IMR-90 (cell line): ENCODE results near the gene WSB2. TPM values are rescaled to one million over a fixed set of nuclear protein-coding genes. Genes with fewer than 3 reads are reported as not detected.

Experiments
- ATAC-seq: fragments of 200-7000 bp; cut with Tn5 transposase; 2 replicates; pipeline ENCODE4 v1.9.1; 2020; ENCODE audit warnings: low read depth, mild to moderate bottlenecking, moderate library complexity
- BruUV-seq: library from RNA; stranded (reverse); fragments of 400-500 nt; replicated peaks from 2 replicates; lab custom pipeline; 2021; lab: Mats Ljungman, UMichigan
- CTCF ChIA-PET: fragments of 300-600 bp; formaldehyde crosslinking; extraction: SDS; loops from one replicate; lab custom pipeline; 2021; ENCODE audit warnings: antibody characterized with exemption; lab: Yijun Ruan, JAX
- POLR2A ChIA-PET: fragments of 300-600 bp; sonication (Branson Sonifier 250); formaldehyde crosslinking; loops from one replicate; lab custom pipeline; 2022; ENCODE audit warnings: antibody characterized with exemption; ENCODE audit not compliant: unreplicated experiment; lab: Charles Lee
- DNase-seq: peaks from one replicate; pipeline ENCODE4 v3.0.0; 2013
- H2AFZ ChIP-seq: replicated peaks from 2 replicates; pipeline ENCODE3; 2013; ENCODE audit warnings: low read length, mild to moderate bottlenecking; ENCODE audit not compliant: poor library complexity
- H2AK5ac ChIP-seq: 2 replicates; pipeline ENCODE4 v1.6.1; 2013; ENCODE audit warnings: low read depth, low read length, inconsistent platforms
- H2AK9ac ChIP-seq: replicated peaks from 2 replicates; pipeline ENCODE3; 2013; ENCODE audit warnings: mild to moderate bottlenecking, low read depth, low read length, moderate library complexity; ENCODE audit not compliant: poor library complexity
- H2BK120ac ChIP-seq: 2 replicates; pipeline ENCODE4 v1.6.1; 2013; ENCODE audit warnings: low read depth, low read length, inconsistent platforms
- H2BK15ac ChIP-seq: 3 replicates; pipeline ENCODE4 v1.6.1; 2013; ENCODE audit warnings: low read depth, low read length, inconsistent platforms
- H2BK20ac ChIP-seq: 2 replicates; pipeline ENCODE4 v1.6.1; 2013; ENCODE audit warnings: low read depth, mild to moderate bottlenecking, inconsistent platforms, low read length, moderate library complexity
- H2BK5ac ChIP-seq: 2 replicates; pipeline ENCODE4 v1.6.1; 2013; ENCODE audit warnings: mild to moderate bottlenecking, low read depth, low read length, inconsistent platforms; ENCODE audit not compliant: poor library complexity, severe bottlenecking
- H3K14ac ChIP-seq: replicated peaks from 2 replicates; pipeline ENCODE4 v1.6.1; 2013; ENCODE audit warnings: low read depth, low read length, inconsistent platforms
- H3K18ac ChIP-seq: 2 replicates; pipeline ENCODE4 v1.6.1; 2013; ENCODE audit warnings: low read depth, low read length, control low read depth
- H3K23ac ChIP-seq: 2 replicates; pipeline ENCODE4 v1.6.1; 2013; ENCODE audit warnings: low read depth, low read length, inconsistent platforms
- H3K27ac ChIP-seq: 2 replicates; pipeline ENCODE4 v1.5.1; 2013; ENCODE audit warnings: mild to moderate bottlenecking, control low read depth, low read length; ENCODE audit not compliant: insufficient read depth
- H3K27me3 ChIP-seq: 2 replicates; pipeline ENCODE4 v1.6.1; 2013; ENCODE audit warnings: low read length; ENCODE audit not compliant: control insufficient read depth, insufficient read depth
- H3K36me3 ChIP-seq: 2 replicates; pipeline ENCODE4 v1.6.1; 2013; ENCODE audit warnings: low read length, mixed read lengths; ENCODE audit not compliant: control insufficient read depth, insufficient read depth
- H3K4ac ChIP-seq: 2 replicates; pipeline ENCODE4 v1.6.1; 2013; ENCODE audit warnings: low read depth, low read length, inconsistent platforms
- H3K4me1 ChIP-seq: 2 replicates; pipeline ENCODE4 v1.6.1; 2013; ENCODE audit warnings: low read length, mixed read lengths; ENCODE audit not compliant: control insufficient read depth, insufficient read depth
- H3K4me2 ChIP-seq: 2 replicates; pipeline ENCODE4 v1.6.1; 2013; ENCODE audit warnings: low read depth, mild to moderate bottlenecking, control low read depth, low read length, moderate library complexity
- H3K4me3 ChIP-seq: 2 replicates; pipeline ENCODE4 v1.5.1; 2013; ENCODE audit warnings: low read depth, mild to moderate bottlenecking, control low read depth, low read length, moderate library complexity; ENCODE audit not compliant: insufficient read depth
- H3K56ac ChIP-seq: 2 replicates; pipeline ENCODE4 v1.6.1; 2013; ENCODE audit warnings: low read length, inconsistent platforms; ENCODE audit not compliant: insufficient read depth; ENCODE audit errors: extremely low read depth
- H3K79me1 ChIP-seq, 2 experiments: 2 replicates each; pipeline ENCODE4 v1.6.1; 2013; ENCODE audit warnings: low read length in 2 of 2, inconsistent platforms in 1 of 2, low read depth in 1 of 2
- H3K9ac ChIP-seq: 2 replicates; pipeline ENCODE4 v1.6.1; 2013; ENCODE audit warnings: low read depth, low read length, control low read depth
- H3K9me1 ChIP-seq: 2 replicates; pipeline ENCODE4 v1.6.1; 2013; ENCODE audit warnings: low read length, inconsistent platforms; ENCODE audit not compliant: insufficient read depth
- H3K9me3 ChIP-seq: 2 replicates; pipeline ENCODE4 v1.6.1; 2013; ENCODE audit warnings: low read length; ENCODE audit not compliant: control insufficient read depth, insufficient read depth
- H4K20me1 ChIP-seq: 2 replicates; pipeline ENCODE4 v1.6.1; 2013; ENCODE audit warnings: low read length, inconsistent platforms; ENCODE audit not compliant: insufficient read depth
- H4K5ac ChIP-seq: 2 replicates; pipeline ENCODE4 v1.6.1; 2013; ENCODE audit warnings: mild to moderate bottlenecking, low read depth, low read length, control low read depth
- H4K8ac ChIP-seq, 2 experiments: 2 replicates each; pipeline ENCODE4 v1.6.1; 2013; ENCODE audit warnings: low read depth in 2 of 2, low read length in 2 of 2, control low read depth in 1 of 2, inconsistent platforms in 1 of 2
- H4K91ac ChIP-seq: 2 replicates; pipeline ENCODE4 v1.6.1; 2013; ENCODE audit warnings: low read depth, low read length, inconsistent platforms; ENCODE audit not compliant: insufficient read depth
- BHLHE40 ChIP-seq: fragments of 150-350 bp; IDR thresholded peaks from 2 replicates; pipeline ENCODE4 v1.6.1; 2016; ENCODE audit warnings: mild to moderate bottlenecking, low read depth, low read length
- CEBPB ChIP-seq: IDR thresholded peaks from 2 replicates; pipeline ENCODE4 v1.6.1; 2012; ENCODE audit warnings: low read depth, low read length, improper control_type of control experiment
- CHD1 ChIP-seq: IDR thresholded peaks from 2 replicates; pipeline ENCODE4 v1.6.1; 2012; ENCODE audit warnings: low read depth, low read length, improper control_type of control experiment
- FOS ChIP-seq: fragments of 150-350 bp; IDR thresholded peaks from 2 replicates; pipeline ENCODE4 v1.6.1; 2016; ENCODE audit warnings: low read depth, low read length
- MAFK ChIP-seq: IDR thresholded peaks from 2 replicates; pipeline ENCODE4 v1.6.1; 2012; ENCODE audit warnings: low read depth, low read length, improper control_type of control experiment
- MAZ ChIP-seq: IDR thresholded peaks from 2 replicates; pipeline ENCODE4 v1.6.1; 2012; ENCODE audit warnings: low read depth, mild to moderate bottlenecking, low read length, improper control_type of control experiment, moderate library complexity, borderline replicate concordance
- MXI1 ChIP-seq: IDR thresholded peaks from 2 replicates; pipeline ENCODE4 v1.6.1; 2012; ENCODE audit warnings: low read depth, mild to moderate bottlenecking, low read length, moderate library complexity, borderline replicate concordance
- POLR2A ChIP-seq: IDR thresholded peaks from 2 replicates; pipeline ENCODE4 v1.6.1; 2012; ENCODE audit warnings: mild to moderate bottlenecking, low read depth, low read length
- RAD21 ChIP-seq: IDR thresholded peaks from 2 replicates; pipeline ENCODE4 v1.6.1; 2012; ENCODE audit warnings: low read length, improper control_type of control experiment
- RCOR1 ChIP-seq: IDR thresholded peaks from 2 replicates; pipeline ENCODE4 v1.6.1; 2012; ENCODE audit warnings: mild to moderate bottlenecking, low read length, improper control_type of control experiment; ENCODE audit not compliant: insufficient replicate concordance
- RFX5 ChIP-seq: IDR thresholded peaks from 2 replicates; pipeline ENCODE4 v1.8.0; 2012; ENCODE audit warnings: low read depth, mild to moderate bottlenecking, low read length, moderate library complexity
- SMC3 ChIP-seq: fragments of 150-350 bp; IDR thresholded peaks from 2 replicates; pipeline ENCODE4 v1.6.1; 2016; ENCODE audit warnings: low read depth, mild to moderate bottlenecking, antibody characterized with exemption, low read length, moderate library complexity
- WGBS, 2 experiments: methylation state at CpG; one replicate each; pipeline versions ENCODE4 v1.1.5 to v1.1.7; 2013; ENCODE audit warnings: missing lambda C conversion rate in 2 of 2; ENCODE audit not compliant: insufficient read length in 1 of 2; ENCODE audit errors: extremely low coverage in 2 of 2; 5-methylcytosine and 5-hydroxymethylcytosine counted together
- dilution Hi-C: fragments of 300-500 bp; cut with HindIII; formaldehyde crosslinking; loops from one replicate; pipeline ENCODE4 v1.14.3; 2018; ENCODE audit warnings: low sequenced_read_pairs; ENCODE audit not compliant: unreplicated experiment
- in situ Hi-C: fragments of 300-500 bp; cut with MboI; formaldehyde crosslinking; loops from 3 replicates; pipeline ENCODE4 v1.14.3; 2019; ENCODE audit warnings: low sequenced_read_pairs, inconsistent platforms, mixed read lengths
- intact Hi-C: fragments of 100-400 bp; cut with micrococcal nuclease; formaldehyde crosslinking; loops from 2 replicates; pipeline ENCODE4 v1.10.0; 2022
- polyA plus RNA-seq, 3 experiments: library from polyadenylated mRNA; depleted of rRNA; stranded (reverse); fragments of >200 nt; gene quantifications; 2 replicates each; pipeline ENCODE4 v1.2.3, GENCODE V29; 2012; ENCODE audit warnings: low replicate concordance in 1 of 3
- total RNA-seq: library from RNA; depleted of rRNA; stranded (reverse); fragments of >200 nt; gene quantifications from 2 replicates; pipeline ENCODE4 v1.2.3, GENCODE V29; 2012
- TF ChIP-seq, protein P1 (sequence below): fragments of 150-350 bp; IDR thresholded peaks from 2 replicates; pipeline ENCODE4 v1.6.1; 2016; ENCODE audit warnings: low read depth, mild to moderate bottlenecking, low read length, moderate library complexity, borderline replicate concordance
- TF ChIP-seq, protein P2 (sequence below): fragments of 150-350 bp; IDR thresholded peaks from 2 replicates; pipeline ENCODE4 v1.6.1; 2017; ENCODE audit warnings: mild to moderate bottlenecking, antibody characterized with exemption, low read length, low read depth

Gene WSB2
- total and polyA plus RNA-seq, 2 of the 4 experiments (the other 2 are of a cell fraction) = 92.8 to 180 TPM

DNA sequence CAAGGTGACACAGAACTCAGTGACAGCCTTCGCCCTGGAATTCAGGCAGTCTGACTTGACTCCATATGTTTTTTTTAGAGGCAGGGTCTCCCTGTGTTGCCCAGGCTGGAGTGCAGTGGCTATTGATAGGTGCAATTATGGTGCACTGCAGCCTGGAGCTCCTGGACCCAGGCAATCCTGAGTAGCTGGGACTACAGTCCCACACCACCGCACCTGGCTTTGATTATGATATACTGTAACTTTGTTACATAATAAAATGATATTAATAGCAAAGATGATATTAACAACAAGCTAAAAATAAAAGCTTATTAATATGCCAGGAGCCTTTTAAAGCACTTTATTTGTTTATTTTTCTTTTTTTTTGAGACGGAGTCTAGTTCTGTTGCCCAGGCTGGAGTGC lies 33.1 kb upstream of the WSB2 start:
- Histone ChIP-seq H2BK5ac (no peak overlapping the region), H3K9ac (no peak overlapping the region), H3K9me1 (no peaks in the 10 kb centered on the region), H2BK20ac (no peak overlapping the region), H3K4me2 (no peak overlapping the region), H3K27me3 (no peaks in the 10 kb centered on the region), H3K9me3 (no peaks in the 10 kb centered on the region), H2AK9ac (no peak overlapping the region), H2AFZ (no peak overlapping the region), H3K23ac (no peak overlapping the region), H4K91ac (no peak overlapping the region), H3K36me3 (peaks cover 8% of the 10 kb centered on the region), H3K4me1 (no peaks in the 10 kb centered on the region), H3K27ac (no peak overlapping the region), H3K4ac (no peak overlapping the region), H4K8ac (no peak overlapping the region), H4K20me1 (no peaks in the 10 kb centered on the region; the same call in 1 of the 2 replicates), H3K79me1 (peaks cover 0 to 8% of the 10 kb centered on the region in 2 experiments; a peak in 1 of 4 replicates), H3K18ac (no peak overlapping the region), H2AK5ac (no peak overlapping the region), H4K5ac (no peak overlapping the region), H3K4me3 (no peak overlapping the region), H2BK15ac (no peak overlapping the region), H3K14ac (no peak overlapping the region), H2BK120ac (no peak overlapping the region), H3K56ac (no peak overlapping the region)
- ChIA-PET POLR2A (no interaction called here), CTCF (no interaction called here)
- WGBS, 2 experiments = no CpG with 5 or more reads among the region's 3 CpGs
- BruUV-seq = no TSS peak
- DNase-seq (no peak), ATAC-seq (no peak)
- in situ Hi-C loops = no loop called here
- no peak for TF ChIP-seq CHD1
- TF ChIP-seq SMC3 = no peak
- no peak for TF ChIP-seq RAD21
- TF ChIP-seq CEBPB = no peak
- no peak for TF ChIP-seq POLR2A
- no peak for TF ChIP-seq MXI1
- TF ChIP-seq, protein P1, sequence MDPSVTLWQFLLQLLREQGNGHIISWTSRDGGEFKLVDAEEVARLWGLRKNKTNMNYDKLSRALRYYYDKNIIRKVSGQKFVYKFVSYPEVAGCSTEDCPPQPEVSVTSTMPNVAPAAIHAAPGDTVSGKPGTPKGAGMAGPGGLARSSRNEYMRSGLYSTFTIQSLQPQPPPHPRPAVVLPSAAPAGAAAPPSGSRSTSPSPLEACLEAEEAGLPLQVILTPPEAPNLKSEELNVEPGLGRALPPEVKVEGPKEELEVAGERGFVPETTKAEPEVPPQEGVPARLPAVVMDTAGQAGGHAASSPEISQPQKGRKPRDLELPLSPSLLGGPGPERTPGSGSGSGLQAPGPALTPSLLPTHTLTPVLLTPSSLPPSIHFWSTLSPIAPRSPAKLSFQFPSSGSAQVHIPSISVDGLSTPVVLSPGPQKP = no peak
- TF ChIP-seq, protein P2, sequence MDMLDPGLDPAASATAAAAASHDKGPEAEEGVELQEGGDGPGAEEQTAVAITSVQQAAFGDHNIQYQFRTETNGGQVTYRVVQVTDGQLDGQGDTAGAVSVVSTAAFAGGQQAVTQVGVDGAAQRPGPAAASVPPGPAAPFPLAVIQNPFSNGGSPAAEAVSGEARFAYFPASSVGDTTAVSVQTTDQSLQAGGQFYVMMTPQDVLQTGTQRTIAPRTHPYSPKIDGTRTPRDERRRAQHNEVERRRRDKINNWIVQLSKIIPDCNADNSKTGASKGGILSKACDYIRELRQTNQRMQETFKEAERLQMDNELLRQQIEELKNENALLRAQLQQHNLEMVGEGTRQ = no peak
- no peak for TF ChIP-seq BHLHE40
- no peak for TF ChIP-seq MAZ
- TF ChIP-seq RCOR1 = no peak
- TF ChIP-seq FOS = no peak
- no peak for TF ChIP-seq MAFK
- no peak for TF ChIP-seq RFX5
- intact Hi-C loops = no loop called here
- dilution Hi-C loops = no loop called here
